SJSA1 (cell line): ENCODE results near the gene UBFD1. TPM values are rescaled to one million over a fixed set of nuclear protein-coding genes. Genes with fewer than 3 reads are reported as not detected.
A peak's percentile ranks its signal among the peaks of the same experiment; 100 is the strongest.
"Not testable (repeated sequence)": the region's sequence is repeated elsewhere in the genome, so short reads cannot be mapped to it uniquely, and the experiment has no call there.

ENCODE experiments used
- DNase-seq, 2 experiments: peaks; one replicate each; pipeline ENCODE4 v3.0.0-alpha.2; 2015 to 2020; ENCODE audit warnings: low spot score in 2 of 2, low read depth in 1 of 2
- H3K27ac ChIP-seq: fragments of 250-450 bp; sonication (Bioruptor Pico); 2 replicates; pipeline ENCODE4 v1.5.1; 2020; ENCODE audit warnings: mild to moderate bottlenecking, moderate library complexity
- H3K27me3 ChIP-seq: fragments of 250-450 bp; sonication (Bioruptor Pico); replicated peaks from 2 replicates; pipeline ENCODE4 v1.5.1; 2020; ENCODE audit warnings: mild to moderate bottlenecking, moderate library complexity
- H3K36me3 ChIP-seq: fragments of 250-450 bp; sonication (Bioruptor Pico); 2 replicates; pipeline ENCODE4 v1.5.1; 2020; ENCODE audit warnings: mild to moderate bottlenecking
- H3K4me1 ChIP-seq: fragments of 250-450 bp; sonication (Bioruptor Pico); replicated peaks from 2 replicates; pipeline ENCODE4 v1.6.1; 2021; ENCODE audit warnings: mild to moderate bottlenecking
- H3K4me3 ChIP-seq: fragments of 250-450 bp; sonication (Bioruptor Pico); 2 replicates; pipeline ENCODE4 v1.5.1; 2020; ENCODE audit warnings: mild to moderate bottlenecking
- H3K9me3 ChIP-seq: fragments of 250-450 bp; sonication (Bioruptor Pico); replicated peaks from 2 replicates; pipeline ENCODE4 v1.5.1; 2020; ENCODE audit warnings: mild to moderate bottlenecking
- total RNA-seq: library from RNA; depleted of rRNA; stranded (reverse); fragments of >200 nt; shearing (Covaris generic); gene quantifications from 2 replicates; pipeline ENCODE4 v1.2.3, GENCODE V29; 2014; rRNA removed

Gene UBFD1, protein sequence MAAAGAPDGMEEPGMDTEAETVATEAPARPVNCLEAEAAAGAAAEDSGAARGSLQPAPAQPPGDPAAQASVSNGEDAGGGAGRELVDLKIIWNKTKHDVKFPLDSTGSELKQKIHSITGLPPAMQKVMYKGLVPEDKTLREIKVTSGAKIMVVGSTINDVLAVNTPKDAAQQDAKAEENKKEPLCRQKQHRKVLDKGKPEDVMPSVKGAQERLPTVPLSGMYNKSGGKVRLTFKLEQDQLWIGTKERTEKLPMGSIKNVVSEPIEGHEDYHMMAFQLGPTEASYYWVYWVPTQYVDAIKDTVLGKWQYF
- total RNA-seq: 88.0 and 173 TPM in 2 replicates

DNA sequence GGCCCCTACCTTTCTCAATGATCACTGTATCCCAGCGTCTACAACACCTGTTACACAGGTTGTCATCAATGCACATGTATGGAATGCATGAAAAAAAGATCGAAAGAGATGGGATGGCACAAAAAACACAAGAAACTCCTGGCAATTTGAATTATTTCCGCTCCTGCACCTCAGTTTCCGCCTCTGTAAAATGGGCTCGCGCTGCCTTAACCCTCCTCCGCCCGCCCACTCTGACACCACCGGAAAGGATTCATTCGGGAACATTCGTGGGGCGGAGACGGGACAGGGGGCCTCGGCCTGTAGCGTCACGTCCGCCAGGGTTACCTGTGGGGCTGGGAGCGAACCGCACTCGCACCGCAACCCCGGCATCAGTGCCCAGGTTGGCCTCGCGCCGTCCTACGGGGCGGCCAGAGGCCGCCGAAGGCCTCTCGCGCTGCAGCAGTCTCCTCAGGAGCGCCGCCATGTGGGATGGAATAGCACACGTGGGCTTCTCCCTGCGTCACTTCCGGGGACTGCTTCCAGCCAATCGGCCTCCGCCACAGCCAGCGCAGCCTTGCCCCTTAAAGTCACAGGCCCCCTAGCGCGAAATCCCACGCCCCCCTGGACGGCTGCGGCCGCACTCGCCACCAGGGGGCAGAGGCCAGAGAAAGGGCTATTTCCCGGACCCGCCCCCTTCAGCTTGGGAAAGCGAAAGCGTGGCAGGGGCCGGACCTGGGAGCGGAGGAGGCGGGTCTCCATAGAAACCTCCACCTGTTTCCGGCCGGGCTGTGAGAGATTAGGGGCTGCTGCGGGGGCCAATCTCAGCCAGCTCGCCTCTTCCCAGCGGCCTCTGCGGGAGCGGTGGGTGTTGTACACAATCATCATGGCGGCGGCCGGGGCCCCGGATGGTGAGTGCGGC, at the start of gene UBFD1, which contains the start of gene EARS2:
Gene UBFD1 (plus strand): TSS at position 847 of the 898 bp plus-strand sequence. CDS start 16 bp downstream, at position 863.
Gene EARS2 (minus strand): TSS at position 470 of the 898 bp plus-strand sequence. CDS start 7 bp downstream, at position 463.
- DNase-seq: peak; percentile 99 to 100
- peak within 1 kb of the TSS; percentile 89 for H3K27ac ChIP-seq
- peak within 1 kb of the TSS; percentile 95 for H3K4me3 ChIP-seq
- peaks cover 3% of the 10 kb centered on the region; the same call in 1 of the 2 replicates for H3K9me3 ChIP-seq
- H3K4me1 ChIP-seq: peaks cover 6% of the 10 kb centered on the region
- H3K27me3 ChIP-seq: no peaks in the 10 kb centered on the region
- peaks cover 52% of the 10 kb centered on the region for H3K36me3 ChIP-seq

DNA sequence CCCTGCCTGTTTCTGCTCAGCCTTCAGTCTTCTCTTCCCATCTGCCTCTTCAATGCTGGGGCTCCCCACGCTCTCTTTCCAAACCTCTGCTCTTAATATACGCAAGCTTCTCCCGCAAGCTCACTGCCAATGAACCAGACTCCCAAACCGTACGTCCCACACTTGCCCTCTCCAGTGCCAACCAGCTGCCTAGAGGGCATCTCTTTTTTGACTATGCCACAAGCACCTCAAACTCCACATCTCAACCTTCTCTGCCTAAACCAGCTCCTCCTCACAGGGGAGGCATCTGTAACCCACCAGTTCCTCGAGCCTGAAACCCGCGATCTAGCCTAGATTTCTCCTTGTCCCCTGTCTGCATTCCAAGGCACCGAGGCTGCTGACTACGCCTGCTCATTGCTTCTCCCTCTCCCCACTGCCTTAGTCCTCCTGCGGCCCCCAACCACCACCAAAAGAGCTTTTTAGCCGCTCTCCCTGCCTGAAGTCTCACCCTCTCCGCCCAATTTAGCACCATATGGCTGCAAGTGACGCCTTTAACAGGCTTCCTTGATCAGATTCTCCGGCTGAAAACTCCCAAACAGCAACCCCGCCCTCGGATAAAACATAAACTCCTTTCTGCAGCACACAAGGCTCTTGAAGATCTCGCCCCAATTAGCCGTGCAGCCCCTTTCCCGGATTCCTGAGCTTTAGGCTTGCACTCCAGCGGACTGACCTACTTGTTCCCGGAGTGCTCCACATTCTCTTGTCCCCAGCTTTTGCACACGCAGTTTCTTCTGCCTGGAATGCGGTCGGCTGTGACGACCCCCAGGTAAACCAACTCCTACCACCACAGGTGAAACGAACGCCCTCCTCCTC, 48.7 kb upstream of the UBFD1 start:
- Histone ChIP-seq H3K36me3 (peaks cover 13% of the 10 kb centered on the region), H3K4me1 (peaks cover 31% of the 10 kb centered on the region), H3K27me3 (no peaks in the 10 kb centered on the region), H3K27ac (no peak overlapping the region), H3K4me3 (peak overlapping the region; percentile 77), H3K9me3 (no peaks in the 10 kb centered on the region)
- DNase-seq: no peak

DNA sequence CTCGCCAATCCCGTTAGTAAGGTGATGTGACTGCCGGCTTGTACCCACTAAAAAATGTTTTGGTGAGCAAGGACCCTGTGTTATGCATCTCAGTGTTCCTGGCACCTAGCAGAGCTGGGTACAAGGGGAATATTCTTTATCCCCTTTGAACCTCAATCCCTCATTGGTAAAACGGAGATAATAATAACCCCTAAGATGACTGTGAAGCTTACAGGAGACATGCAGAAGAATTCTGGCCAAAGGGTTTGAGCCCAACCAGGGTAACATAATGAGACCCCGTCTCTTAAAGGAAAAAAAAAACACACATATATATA, 48.1 kb upstream of the UBFD1 start:
- Histone ChIP-seq H3K36me3 (peaks cover 13% of the 10 kb centered on the region), H3K4me3 (peak overlapping the region; percentile 77), H3K4me1 (peaks cover 25% of the 10 kb centered on the region), H3K27me3 (no peaks in the 10 kb centered on the region), H3K9me3 (no peaks in the 10 kb centered on the region), H3K27ac (no peak overlapping the region)
- DNase-seq: no peak

DNA sequence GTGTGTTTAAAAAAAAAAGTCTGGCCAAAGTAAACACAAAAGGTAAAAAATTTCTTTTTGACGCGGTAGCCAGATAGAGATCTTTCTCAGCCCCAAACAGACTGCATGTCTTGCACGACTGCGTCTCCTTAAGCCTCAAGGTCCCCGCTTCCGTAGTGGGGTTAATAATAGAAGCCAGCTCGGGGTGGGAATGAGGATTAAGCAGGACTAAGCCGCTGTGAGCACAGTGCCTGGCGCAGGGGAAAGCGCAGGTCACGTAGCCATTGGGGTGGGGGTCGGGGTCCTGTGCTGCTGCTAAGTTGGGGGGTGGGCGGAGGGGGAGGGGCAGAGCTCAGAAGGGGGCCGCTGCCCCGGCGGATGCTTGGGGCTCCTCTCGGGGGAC, 47.8 kb upstream of the UBFD1 start:
- Histone ChIP-seq H3K4me3 (peak overlapping the region; percentile 77), H3K27ac (peak overlapping the region; percentile 70), H3K4me1 (peaks cover 22% of the 10 kb centered on the region), H3K9me3 (no peaks in the 10 kb centered on the region), H3K36me3 (peaks cover 13% of the 10 kb centered on the region), H3K27me3 (no peaks in the 10 kb centered on the region)
- peak in 1 of 2 experiments; percentile 28 for DNase-seq

DNA sequence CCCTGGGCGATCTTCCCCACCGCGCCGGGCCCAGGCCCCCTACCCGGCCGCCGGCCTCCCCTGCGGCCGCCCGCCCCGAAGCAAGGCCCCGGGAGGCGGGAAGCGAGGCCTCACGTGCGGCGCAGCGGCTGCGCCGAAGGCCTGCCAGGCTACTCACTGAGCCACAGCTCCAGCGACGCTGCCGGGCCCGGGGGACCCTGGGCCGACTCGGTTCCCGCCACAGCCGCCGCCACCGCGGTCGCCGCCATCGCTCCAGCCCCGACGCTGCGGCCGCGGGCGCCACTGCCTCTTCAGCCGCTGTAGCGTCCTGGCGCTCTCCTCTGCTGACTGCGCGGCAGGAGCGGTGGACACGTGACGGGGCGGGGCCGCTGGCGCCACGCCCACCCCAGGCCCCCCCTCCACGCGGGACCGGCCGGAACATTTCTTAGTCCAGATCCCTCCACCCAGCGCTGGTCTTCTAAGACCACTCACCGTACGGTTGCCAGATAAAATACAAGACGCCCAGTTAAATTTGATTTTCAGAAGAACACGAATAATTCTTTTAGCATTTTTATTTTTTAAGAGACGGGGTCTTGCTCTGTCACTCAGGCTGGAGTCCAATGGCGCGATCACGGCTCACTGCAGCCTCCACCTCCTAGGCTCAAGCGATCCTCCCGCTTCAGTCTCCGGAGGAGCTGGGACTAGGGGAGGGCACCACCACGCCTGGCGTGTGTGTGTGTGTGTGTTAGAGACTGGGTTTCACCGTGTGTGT, 47.2 kb upstream of the UBFD1 start, which contains the start of gene GGA2:
Gene GGA2 (minus strand): TSS at position 331 of the 751 bp plus-strand sequence. CDS start 83 bp downstream, at position 248.
- H3K36me3 ChIP-seq: peaks cover 13% of the 10 kb centered on the region
- no peaks in the 10 kb centered on the region for H3K27me3 ChIP-seq
- H3K9me3 ChIP-seq: no peaks in the 10 kb centered on the region
- H3K4me3 ChIP-seq: peak within 1 kb of the TSS; percentile 77
- peak; percentile 79 to 89 for DNase-seq
- H3K27ac ChIP-seq: peak within 1 kb of the TSS; percentile 70
- peaks cover 16% of the 10 kb centered on the region for H3K4me1 ChIP-seq

DNA sequence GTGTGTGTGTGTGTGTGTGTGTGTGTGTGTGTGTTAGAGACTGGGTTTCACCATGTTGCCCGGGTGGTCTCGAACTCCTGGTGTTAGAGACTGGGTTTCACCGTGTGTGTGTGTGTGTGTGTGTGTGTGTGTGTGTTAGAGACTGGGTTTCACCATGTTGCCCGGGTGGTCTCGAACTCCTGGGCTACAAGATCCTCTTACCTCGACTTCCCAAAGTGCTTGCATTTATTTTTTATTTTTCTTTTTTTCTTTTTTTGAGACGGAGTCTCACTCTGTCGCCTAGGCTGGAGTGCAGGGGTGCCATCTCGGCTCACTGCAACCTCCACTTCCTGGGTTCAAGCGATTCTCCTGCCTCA, 46.6 kb upstream of the UBFD1 start:
- H3K27ac ChIP-seq, H3K27me3 ChIP-seq, DNase-seq, H3K9me3 ChIP-seq: not testable (repeated sequence)
- peaks cover 14% of the 10 kb centered on the region for H3K4me1 ChIP-seq
- peak overlapping the region; percentile 77; the same call in 1 of the 2 replicates for H3K4me3 ChIP-seq
- H3K36me3 ChIP-seq: peaks cover 13% of the 10 kb centered on the region

DNA sequence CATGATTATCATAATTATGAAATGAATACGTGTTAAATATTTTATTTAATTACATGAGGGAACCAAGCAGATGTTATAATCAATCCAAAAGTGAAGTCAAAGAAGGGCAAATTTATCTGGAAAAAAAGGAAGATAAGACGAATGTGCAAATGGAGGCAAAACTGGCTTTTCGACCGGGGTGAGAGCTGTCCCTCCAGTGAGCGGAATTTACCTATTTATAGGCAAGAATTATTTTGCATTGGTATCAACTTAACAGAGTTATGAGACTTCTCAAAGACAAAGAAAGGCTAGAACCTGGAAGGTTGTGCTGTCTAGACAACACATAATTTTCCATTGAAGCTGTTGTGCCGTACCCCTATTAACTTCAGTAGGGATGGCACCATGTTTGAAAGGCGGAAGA, 45.8 kb upstream of the UBFD1 start:
- Histone ChIP-seq H3K27ac (no peak overlapping the region), H3K4me1 (peaks cover 10% of the 10 kb centered on the region), H3K4me3 (no peak overlapping the region), H3K27me3 (no peaks in the 10 kb centered on the region), H3K36me3 (peaks cover 13% of the 10 kb centered on the region), H3K9me3 (no peaks in the 10 kb centered on the region)
- no peak for DNase-seq

DNA sequence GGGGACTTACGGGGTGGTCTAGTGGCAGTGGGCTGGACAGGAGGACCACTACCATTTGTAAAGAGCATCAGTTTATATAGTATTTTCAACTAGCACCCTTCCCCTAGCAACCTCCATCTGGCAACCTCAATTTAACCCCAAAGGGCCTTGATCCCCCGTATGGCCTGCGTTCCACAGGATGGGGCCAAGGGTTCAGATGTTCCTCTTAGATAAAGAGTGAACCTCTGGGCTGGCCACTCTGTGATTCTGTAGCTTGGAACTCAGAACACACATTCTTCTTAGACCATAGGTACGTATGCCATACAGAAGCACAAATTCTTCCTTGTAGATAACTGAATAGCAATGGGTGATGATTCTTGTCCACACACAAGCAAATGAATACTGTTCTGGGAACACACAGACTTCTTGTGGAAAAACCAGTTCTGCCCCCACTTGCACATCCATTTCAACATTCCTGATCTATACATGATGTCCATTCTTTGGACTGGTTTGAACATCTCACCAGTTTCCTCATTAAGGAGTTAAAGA, 45.3 kb upstream of the UBFD1 start:
- H3K4me1 ChIP-seq: peaks cover 10% of the 10 kb centered on the region

DNA sequence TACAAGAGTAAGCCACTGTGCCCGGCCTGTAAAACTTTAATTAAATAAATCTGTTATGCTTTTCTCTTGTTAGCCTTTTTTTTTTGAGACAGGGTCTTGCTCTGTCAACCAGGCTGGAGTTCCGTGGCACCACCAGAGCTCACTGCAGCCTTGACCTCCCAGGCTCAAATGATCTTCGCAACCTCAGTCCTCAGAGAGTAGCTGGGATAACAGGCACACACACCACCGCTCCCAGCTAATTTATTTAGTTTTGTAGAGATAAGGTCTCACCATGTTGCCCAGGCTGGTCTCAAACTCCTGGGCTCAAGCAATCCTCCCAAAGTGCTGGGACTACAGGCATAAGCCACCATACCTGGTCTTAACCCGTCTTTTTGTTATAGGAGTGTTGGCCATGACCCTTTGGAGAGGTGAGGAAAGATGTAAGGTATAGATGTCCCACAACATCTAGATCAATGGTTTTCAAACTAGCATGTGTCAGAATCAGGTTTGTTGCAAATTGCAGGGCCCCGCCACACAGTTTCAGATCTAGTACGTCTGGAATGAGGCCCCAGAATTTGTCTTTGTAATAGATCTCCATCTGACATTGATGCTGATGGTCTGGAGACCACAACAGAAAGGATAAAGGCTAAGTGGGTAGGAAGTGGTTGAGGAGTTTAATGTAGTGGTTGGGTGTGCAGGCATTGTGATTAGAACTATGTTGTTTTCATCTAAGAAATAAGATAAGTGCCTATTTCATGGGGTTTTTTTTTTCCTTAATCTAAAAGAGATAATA, 43.0 kb upstream of the UBFD1 start:
- H3K9me3 ChIP-seq: no peaks in the 10 kb centered on the region
- H3K4me3 ChIP-seq: no peak overlapping the region
- DNase-seq: no peak
- H3K4me1 ChIP-seq: no peaks in the 10 kb centered on the region
- no peak overlapping the region for H3K27ac ChIP-seq
- H3K27me3 ChIP-seq: no peaks in the 10 kb centered on the region
- peaks cover 12% of the 10 kb centered on the region for H3K36me3 ChIP-seq

More for the DNA sequence above, 45.3 kb upstream of the UBFD1 start:
- Histone ChIP-seq H3K36me3 (peaks cover 13% of the 10 kb centered on the region), H3K27ac (no peak overlapping the region), H3K9me3 (no peaks in the 10 kb centered on the region), H3K27me3 (no peaks in the 10 kb centered on the region), H3K4me3 (no peak overlapping the region)
- no peak for DNase-seq

DNA sequence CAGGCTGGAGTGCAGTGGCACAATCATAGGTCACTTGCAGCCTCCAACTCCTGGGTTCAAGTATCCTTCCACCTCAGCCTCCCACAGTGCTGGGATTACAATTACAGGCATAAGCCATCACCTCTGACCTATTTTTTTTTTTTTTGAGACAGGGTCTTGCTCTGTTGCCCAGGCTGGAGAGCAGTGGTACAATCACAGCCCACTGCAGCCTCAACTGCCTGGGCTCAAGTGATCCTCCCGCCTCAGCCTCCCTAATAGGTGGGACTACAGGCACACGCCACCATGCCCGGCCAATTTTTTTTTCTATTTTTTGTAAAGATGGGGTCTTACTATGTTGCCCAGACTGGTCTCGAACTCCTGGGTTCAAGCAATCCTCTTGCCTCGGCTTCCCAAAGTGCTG, 41.6 kb upstream of the UBFD1 start:
- peaks cover 12% of the 10 kb centered on the region; the same call in 1 of the 2 replicates for H3K36me3 ChIP-seq
- DNase-seq: no peak
- H3K4me3 ChIP-seq: no peak overlapping the region
- no peaks in the 10 kb centered on the region for H3K4me1 ChIP-seq
- H3K27me3 ChIP-seq: no peaks in the 10 kb centered on the region
- no peaks in the 10 kb centered on the region for H3K9me3 ChIP-seq
- no peak overlapping the region for H3K27ac ChIP-seq

DNA sequence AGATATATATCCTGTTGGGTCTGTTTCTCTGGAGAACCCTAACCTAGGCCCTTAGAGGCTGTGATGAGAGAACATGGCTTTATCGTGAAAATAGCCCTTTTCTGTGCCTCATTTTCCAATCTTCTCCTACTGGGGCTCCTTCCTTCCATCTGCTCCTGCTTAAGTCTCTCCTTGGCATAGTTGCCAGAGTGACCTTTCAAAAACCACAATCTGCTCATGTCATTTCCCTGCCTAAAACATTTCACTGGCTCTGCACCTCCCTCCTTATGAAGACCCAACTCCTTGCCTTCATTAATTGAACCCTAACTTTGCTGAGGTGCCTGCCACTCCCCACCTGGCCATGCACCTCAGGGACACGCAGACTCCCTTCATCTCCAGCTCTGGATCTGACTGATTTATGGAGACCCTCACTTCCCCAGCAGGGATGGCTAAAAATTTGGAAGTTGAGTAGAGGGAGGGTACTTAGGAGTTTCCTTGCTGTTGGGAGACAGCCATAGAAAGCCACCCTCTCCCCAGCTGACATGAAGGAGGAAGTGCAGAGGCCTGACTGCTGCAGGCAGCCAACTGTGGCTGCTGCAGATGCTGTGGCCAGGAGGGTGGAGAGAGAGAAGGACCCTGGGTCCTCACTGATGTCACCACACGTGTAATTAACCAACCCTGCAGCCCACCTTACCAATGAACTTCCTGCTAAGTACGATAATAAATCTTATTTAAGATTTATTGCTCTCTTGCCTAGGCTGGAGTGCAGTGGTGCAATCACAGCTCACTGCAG, 41.0 kb upstream of the UBFD1 start:
- Histone ChIP-seq H3K36me3 (peaks cover 13% of the 10 kb centered on the region), H3K4me3 (no peak overlapping the region), H3K9me3 (no peaks in the 10 kb centered on the region), H3K27ac (no peak overlapping the region), H3K27me3 (no peaks in the 10 kb centered on the region), H3K4me1 (no peaks in the 10 kb centered on the region)
- no peak for DNase-seq
